ENCODE results near the gene AGRN.

DNA sequence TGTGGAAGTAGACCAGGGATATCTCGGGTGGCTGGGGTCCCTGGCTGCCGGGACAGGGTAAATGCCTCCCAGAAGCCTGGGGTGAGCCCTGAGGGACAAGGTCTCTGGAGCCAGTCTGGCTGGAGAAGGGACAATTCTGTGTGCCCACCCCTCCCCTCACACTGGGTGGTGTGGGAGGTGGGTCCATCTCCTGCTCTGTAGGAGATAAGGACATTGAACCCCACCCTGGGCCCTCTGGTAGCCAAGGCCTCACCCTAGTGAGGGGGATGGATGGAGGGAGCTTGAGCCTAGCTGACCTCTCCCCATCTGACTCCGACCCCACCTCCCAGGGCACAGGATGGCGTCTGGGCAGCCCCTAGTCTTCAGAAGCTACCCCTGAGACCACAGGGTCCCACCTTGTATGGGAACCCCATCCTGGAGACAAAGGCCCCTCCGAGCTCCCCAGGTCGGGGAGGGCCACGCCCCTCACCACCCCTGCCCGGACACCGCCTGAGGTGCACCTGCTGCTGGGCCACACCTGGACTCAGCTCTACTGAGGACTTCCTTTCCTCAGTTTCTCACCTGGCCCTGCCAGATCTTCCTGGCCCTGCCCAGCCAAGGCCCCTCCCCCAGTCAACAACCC is 4.3 kb downstream of the AGRN start:
- TF ChIP-seq, protein P1, sequence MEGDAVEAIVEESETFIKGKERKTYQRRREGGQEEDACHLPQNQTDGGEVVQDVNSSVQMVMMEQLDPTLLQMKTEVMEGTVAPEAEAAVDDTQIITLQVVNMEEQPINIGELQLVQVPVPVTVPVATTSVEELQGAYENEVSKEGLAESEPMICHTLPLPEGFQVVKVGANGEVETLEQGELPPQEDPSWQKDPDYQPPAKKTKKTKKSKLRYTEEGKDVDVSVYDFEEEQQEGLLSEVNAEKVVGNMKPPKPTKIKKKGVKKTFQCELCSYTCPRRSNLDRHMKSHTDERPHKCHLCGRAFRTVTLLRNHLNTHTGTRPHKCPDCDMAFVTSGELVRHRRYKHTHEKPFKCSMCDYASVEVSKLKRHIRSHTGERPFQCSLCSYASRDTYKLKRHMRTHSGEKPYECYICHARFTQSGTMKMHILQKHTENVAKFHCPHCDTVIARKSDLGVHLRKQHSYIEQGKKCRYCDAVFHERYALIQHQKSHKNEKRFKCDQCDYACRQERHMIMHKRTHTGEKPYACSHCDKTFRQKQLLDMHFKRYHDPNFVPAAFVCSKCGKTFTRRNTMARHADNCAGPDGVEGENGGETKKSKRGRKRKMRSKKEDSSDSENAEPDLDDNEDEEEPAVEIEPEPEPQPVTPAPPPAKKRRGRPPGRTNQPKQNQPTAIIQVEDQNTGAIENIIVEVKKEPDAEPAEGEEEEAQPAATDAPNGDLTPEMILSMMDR (IDR thresholded peaks at IDR 0.05), result no peak
- no peak for TF ChIP-seq POLR2A (IDR thresholded peaks at IDR 0.05)
